Amniotic epithelial cell (primary cell): ENCODE results near the gene TMEM263.
"Not testable (repeated sequence)": the region's sequence is repeated elsewhere in the genome, so short reads cannot be mapped to it uniquely, and the experiment has no call there.

Source experiments
- DNase-seq: peaks from one replicate; pipeline ENCODE4 v3.0.0-alpha.2; 2010; ENCODE audit warnings: low read depth

The TMEM263 gene

GRCh38 chr12:106955377-106956047, at the start of gene TMEM263:
TSS of gene TMEM263 (plus strand) at chr12:106955907. CDS start at chr12:106967117, 11,210 bp downstream.
- DNase-seq, result peak; percentile 91

GRCh38 chr12:106906715-106907114, 49.0 kb upstream of the TMEM263 start:
- no peak for DNase-seq

DNA sequence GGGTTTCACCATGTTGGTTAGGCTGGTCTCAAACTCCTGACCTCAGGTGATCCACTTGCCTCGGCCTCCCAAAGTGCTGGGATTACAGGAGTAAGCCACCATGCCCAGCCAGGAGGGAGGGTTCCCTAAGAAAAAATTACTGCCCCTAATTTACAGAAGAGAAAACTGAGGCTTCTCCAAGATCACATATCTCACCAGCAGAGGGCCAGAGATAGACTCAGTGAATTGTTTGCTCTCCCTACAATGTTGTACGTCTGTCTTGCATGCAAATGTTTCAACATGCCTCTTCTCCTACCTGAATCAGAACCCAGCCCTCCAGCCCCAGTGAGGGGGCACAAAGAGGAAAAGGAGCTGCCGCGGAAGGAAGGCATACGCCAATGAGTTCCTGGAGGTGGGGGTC, 48.3 kb upstream of the TMEM263 start:
- DNase-seq, result no peak

DNA sequence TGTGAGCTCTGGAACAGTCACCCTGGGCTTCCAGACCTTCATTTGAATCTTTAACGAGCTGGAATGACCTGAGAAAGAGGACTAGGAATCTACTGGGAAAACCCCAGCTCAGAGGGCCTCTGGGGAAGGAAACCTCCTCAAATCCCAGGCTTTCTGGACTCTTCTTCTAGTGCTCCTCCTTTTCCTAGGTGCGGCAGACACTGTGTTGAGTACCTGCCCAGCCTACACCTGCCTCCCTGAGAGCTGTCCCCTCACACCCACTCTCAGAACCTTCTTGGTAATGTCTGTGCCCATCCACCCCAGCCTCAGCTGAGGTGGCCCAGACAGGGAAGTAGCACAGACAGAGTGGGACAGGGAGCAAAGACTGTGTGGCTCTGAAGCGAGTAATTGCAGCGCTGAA, 47.9 kb upstream of the TMEM263 start:
- no peak for DNase-seq

DNA sequence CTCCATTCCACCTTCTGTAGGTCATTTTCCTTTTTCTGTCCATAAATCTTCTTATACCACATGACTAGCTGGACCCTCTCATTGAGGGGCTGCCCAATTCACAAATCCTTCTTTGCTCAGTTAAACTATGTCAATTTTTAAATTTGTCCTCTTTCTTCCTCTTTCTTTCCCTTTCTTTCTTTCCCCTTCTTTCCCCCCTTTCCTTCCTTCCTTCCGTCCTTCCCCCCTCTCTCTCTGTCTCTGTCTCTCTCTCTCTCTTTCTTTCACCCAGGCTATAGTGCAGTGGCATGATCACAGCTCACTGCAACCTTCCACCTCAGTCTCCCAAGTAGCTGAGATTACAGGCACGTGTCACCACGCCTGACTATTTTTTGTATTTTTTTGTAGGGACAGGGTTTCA, 47.1 kb upstream of the TMEM263 start:
- DNase-seq, result no peak

- DNase-seq, result no peak
Measured at GRCh38 chr12:106910202-106910601, 45.5 kb upstream of the TMEM263 start.

GRCh38 chr12:106911581-106911980, 44.1 kb upstream of the TMEM263 start:
- no peak for DNase-seq

GRCh38 chr12:106913456-106913855, 42.3 kb upstream of the TMEM263 start:
- no peak for DNase-seq

- no peak for DNase-seq
Measured at GRCh38 chr12:106914796-106915634, 40.7 kb upstream of the TMEM263 start.

GRCh38 chr12:106915635-106916026, 40.1 kb upstream of the TMEM263 start:
- no peak for DNase-seq

- DNase-seq, result no peak
Measured at GRCh38 chr12:106917503-106917902, 38.2 kb upstream of the TMEM263 start.

- DNase-seq, result peak; percentile 19
Measured at GRCh38 chr12:106918746-106919145, 37.0 kb upstream of the TMEM263 start.

DNA sequence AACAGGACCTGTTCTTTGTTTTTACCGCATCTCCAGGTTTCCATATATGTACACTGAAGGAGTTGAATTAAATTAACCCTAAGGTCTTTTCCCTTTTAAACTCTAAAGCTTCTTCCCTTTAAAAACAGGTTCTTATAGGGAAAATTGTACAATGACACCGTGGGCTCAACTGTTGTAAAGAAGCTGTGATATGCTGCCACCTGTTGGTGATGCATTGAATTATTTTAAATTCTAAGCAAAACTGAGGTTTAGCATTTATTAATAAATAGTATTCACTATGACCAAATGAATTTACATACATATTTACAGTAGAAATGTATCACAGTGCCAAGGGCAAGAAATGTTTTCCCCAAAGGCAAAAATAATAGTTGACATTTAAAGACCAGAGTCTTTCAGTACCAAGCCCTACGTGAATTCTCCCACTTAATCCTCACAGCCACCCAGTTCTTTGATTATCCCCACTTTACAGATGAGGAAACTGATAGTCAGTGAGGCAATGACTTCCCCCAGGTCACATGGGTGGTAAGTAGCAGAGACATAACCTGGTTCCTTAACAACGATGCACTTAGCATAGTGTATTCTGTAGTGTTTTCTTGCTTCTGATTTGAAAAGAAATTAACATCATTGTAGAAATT, 35.7 kb upstream of the TMEM263 start:
- peak; percentile 51 for DNase-seq

DNA sequence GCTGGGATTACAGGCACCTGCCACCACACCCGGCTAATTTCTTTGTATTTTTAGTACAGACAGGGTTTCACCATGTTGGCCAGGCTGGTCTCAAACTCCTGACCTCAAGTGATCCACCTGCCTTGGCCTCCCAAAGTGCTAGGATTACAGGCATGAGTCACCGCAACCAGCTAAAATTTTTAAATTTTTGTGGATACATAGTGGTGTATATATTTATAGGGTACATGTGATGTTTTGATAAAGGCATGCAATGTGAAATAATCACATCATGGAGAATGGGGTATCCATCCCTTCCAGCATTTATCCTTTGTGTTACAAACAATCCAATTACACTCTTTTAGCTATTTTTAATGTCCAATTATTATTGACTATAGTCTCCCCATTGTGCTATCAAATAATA, 33.7 kb upstream of the TMEM263 start:
- DNase-seq, result not testable (repeated sequence)

GRCh38 chr12:106923594-106923993, 32.1 kb upstream of the TMEM263 start:
- DNase-seq, result not testable (repeated sequence)

DNA sequence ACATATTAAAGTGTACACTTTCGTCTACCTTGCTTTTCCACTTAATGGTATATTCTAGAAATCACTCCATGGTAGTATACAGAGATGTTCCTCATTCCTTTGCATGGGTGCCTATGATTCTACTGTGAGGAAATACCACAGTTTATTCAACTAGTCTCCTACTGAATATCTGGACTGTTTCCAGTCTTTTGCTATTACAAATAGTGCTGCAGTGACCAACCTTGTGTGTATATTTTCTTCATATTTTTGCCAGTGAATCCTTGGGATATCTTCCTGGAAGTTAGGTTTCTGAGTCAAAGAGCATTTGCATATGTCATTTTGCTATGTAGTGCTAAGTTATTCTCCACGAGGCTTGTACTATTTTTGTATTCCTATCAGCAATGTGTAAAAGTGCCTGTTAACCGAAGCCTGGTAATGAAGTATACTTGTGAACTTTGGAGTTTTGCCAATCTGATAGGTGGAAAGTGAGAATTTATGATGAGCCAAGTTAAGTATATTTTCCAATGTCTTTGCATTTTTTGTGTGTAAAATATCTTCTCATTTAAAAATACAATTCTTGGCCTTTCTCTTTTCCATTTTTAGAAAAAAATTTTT, 31.3 kb upstream of the TMEM263 start:
- DNase-seq, result peak; percentile 14

- no peak for DNase-seq
Measured at GRCh38 chr12:106926657-106927056, 29.1 kb upstream of the TMEM263 start.

DNA sequence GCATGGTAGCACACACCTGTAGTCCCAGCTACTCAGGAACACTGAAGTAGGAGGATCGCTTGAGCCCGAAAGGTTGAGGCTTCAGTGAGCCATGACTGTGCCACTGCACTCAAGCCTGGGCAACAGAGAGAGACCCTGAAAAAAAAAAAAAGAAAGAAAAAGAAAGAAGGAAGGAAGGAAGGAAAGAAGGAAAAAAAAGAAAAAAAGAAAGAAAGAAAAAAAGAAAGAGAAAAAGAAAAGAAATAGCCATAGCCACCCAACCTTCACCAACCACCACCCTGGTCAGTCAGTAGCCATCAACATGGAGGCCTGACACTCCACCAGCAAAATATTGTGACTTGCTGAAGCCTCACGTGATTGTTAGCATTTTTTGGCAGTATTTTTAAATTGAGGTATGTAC, 21.4 kb upstream of the TMEM263 start:
- no peak for DNase-seq

- DNase-seq, result no peak
Measured at GRCh38 chr12:106941481-106942156, 14.1 kb upstream of the TMEM263 start.

DNA sequence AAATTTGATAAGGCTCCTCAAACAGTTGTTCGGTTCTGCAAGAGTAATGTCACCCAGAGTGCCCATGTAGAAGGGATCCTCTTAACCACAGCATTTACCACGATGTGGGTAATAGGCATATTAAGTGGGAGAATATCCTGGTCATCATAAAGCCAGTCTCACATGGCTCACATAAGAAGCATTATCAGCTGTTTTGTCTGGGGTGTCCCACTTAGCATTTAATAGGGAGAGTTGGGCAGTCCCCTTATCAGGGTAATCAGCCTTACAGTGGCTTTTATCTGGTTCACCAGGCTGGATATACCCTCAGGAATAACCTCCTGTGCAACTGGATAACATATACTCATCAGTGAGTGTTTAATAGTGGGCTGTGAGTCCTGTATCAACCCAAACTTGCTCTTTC, 12.9 kb upstream of the TMEM263 start:
- no peak for DNase-seq

GRCh38 chr12:106945261-106945851, 10.4 kb upstream of the TMEM263 start:
- DNase-seq, result no peak

- DNase-seq, result no peak
Measured at GRCh38 chr12:106947461-106947860, 8.2 kb upstream of the TMEM263 start.
